GM10248 (cell line): ENCODE results near the gene EZH1.
A peak's percentile ranks its signal among the peaks of the same experiment; 100 is the strongest.

Experiments used
- CTCF ChIA-PET: fragments of 300-600 bp; sonication (Branson Sonifier 250); formaldehyde crosslinking; extraction: SDS; loops from one replicate; lab custom pipeline; 2021; ENCODE audit warnings: antibody characterized with exemption; lab: Yijun Ruan, JAX
- POLR2A ChIA-PET: fragments of 350-650 bp; sonication (Branson Sonifier 250); formaldehyde crosslinking; extraction: SDS; loops from one replicate; lab custom pipeline; 2020; ENCODE audit warnings: antibody characterized with exemption; lab: Yijun Ruan, JAX
- DNase-seq: peaks from one replicate; pipeline ENCODE4 v3.0.0; 2012; ENCODE audit errors: extremely low spot score
- CTCF ChIP-seq: IDR thresholded peaks from 2 replicates; pipeline ENCODE4 v1.5.1; 2012; ENCODE audit warnings: mild to moderate bottlenecking, low read depth; ENCODE audit errors: extremely low read depth, missing control alignments, control extremely low read depth

The EZH1 gene

GRCh38 chr17:42682722-42683403 is 62.0 kb downstream of the EZH1 start:
- CTCF ChIA-PET: interaction anchor here (0.7 to 2.0 kb wide), 10 partner anchors 9 to 461 kb away, joined by 3 to 10 read pairs (median 4); no protein-coding TSS in a partner anchor
- TF ChIP-seq CTCF: no peak
- peak; percentile 48 for DNase-seq
- POLR2A ChIA-PET: interaction anchor here (0.6 to 0.9 kb wide), 3 partner anchors 91 to 632 kb away, joined by 3 to 4 read pairs (median 3); partner anchors contain the start of gene VPS25

GRCh38 chr17:42681976-42682721 is 62.7 kb downstream of the EZH1 start, which contains the start of gene CNTNAP1:
TSS of gene CNTNAP1 (plus strand) at chr17:42682531. CDS start at chr17:42682830, 299 bp downstream.
- ChIA-PET CTCF (interaction anchor here (0.7 to 1.3 kb wide), 3 partner anchors 11 to 81 kb away, joined by 3 to 5 read pairs (median 3); no protein-coding TSS in a partner anchor), POLR2A (interaction anchor here (0.8 kb wide), 1 partner anchor 633 kb away, joined by 3 read pairs; no protein-coding TSS in a partner anchor)
- peak; percentile 76 for DNase-seq
- no peak for TF ChIP-seq CTCF

- no peak for DNase-seq
- POLR2A ChIA-PET: interaction anchor here (1.7 kb wide), 1 partner anchor 102 kb away, joined by 5 read pairs; no protein-coding TSS in a partner anchor
- CTCF ChIA-PET: interaction anchor here (0.8 to 6.5 kb wide), 33 partner anchors 8 to 144 kb away, joined by 3 to 97 read pairs (median 4); partner anchors contain the start of genes BECN1, PSMC3IP, RAMP2 and RETREG3
- no peak for TF ChIP-seq CTCF
Measured at GRCh38 chr17:42680331-42680808, 64.5 kb downstream of the EZH1 start.

- CTCF ChIA-PET: interaction anchor here (0.7 to 6.5 kb wide), 36 partner anchors 8 to 804 kb away, joined by 3 to 97 read pairs (median 4); partner anchors contain the start of genes BECN1, DHX8, PSMC3IP and RETREG3
- TF ChIP-seq CTCF: peak; percentile 97
- POLR2A ChIA-PET: interaction anchor here (0.9 to 1.7 kb wide), 2 partner anchors 70 to 101 kb away, joined by 3 to 5 read pairs; partner anchors contain the start of genes RETREG3 and TUBG1
- peak; percentile 81 for DNase-seq
Measured at GRCh38 chr17:42679492-42680330, 65.1 kb downstream of the EZH1 start.

- peak; percentile 51 for DNase-seq
- POLR2A ChIA-PET: interaction anchor here (0.9 to 1.7 kb wide), 2 partner anchors 70 to 101 kb away, joined by 3 to 5 read pairs; partner anchors contain the start of genes RETREG3 and TUBG1
Measured at GRCh38 chr17:42678951-42679491, 65.8 kb downstream of the EZH1 start.

More at GRCh38 chr17:42678951-42679491, 65.8 kb downstream of the EZH1 start:
- CTCF ChIA-PET: interaction anchor here (0.7 to 6.5 kb wide), 23 partner anchors 10 to 805 kb away, joined by 3 to 97 read pairs (median 4); partner anchors contain the start of genes DHX8, PSMC3IP, RETREG3 and TUBG1
- TF ChIP-seq CTCF: peak; percentile 28
